ENCODE measurements around the gene DFFA. TPM values are rescaled to one million over a fixed set of nuclear protein-coding genes. Genes with fewer than 3 reads are reported as not detected.
"Not testable (repeated sequence)": the region's sequence is repeated elsewhere in the genome, so short reads cannot be mapped to it uniquely, and the experiment has no call there.

Gene DFFA
- total RNA-seq, 1 donor from 2014 or later, result 17.2 TPM

DNA sequence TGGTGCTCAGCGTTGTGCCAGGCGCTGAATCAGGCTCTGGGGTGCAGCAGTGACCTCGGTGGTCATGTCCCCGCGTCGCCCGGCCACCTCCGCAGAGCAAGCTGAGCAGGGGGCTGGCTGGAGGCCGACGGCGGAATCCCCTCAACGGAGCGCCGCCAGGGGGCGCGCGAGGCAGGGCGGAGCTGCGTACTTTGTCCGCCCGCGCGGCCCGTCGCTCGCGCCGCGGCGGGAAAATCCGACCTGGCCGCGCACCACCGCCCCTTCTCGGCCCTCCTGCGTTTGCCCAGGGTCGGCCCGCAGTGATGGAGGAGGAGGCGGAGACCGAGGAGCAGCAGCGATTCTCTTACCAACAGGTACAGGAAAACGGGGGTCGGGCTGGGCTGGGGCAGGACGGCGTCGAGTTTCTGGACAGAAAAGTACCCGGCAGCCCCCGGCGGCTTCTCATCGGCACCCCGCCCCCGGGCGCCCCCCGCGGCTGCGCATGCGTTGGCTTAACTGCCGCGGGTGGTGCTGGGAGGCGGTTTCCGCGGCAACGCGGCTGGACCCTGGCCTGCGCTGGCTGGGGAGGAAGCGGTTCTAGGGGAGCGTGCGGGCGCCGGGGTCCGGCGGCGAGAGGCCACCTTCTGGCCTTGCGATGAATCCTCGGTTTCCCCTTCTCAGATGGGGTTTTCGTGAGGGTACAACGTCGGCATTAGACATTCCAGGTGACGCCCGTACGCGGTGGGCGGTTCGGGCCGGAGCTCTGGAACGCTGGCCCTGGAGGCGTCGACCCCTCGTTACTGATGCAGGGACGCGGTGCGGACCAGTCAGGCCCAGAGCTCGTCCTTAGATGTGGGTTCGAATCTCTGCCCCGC, 41.9 kb downstream of the DFFA start, which contains the start of gene CENPS:
Gene CENPS (plus strand): TSS at position 218 of the 854 bp plus-strand sequence. CDS start 85 bp downstream, at position 303.
- DNase-seq (ENCODE audit: low read depth), result peak; percentile 93

DNA sequence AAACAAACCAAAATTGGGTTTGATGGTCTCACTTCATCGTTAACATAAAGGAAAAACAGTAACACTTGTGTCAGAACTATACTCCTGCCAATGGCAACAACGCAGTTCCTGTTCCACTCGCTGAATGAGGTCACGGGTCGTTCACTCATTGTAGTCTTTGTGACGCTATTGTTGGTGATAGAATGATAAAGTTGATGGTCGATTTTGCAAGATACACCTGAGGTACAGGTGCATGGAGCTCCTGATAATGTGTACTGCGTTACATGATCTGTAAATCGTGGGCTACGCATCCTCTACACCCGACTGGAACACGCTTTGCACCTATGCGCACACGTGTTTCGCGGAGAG, 42.5 kb downstream of the DFFA start:
- DNase-seq (ENCODE audit: low read depth), result no peak

DNA sequence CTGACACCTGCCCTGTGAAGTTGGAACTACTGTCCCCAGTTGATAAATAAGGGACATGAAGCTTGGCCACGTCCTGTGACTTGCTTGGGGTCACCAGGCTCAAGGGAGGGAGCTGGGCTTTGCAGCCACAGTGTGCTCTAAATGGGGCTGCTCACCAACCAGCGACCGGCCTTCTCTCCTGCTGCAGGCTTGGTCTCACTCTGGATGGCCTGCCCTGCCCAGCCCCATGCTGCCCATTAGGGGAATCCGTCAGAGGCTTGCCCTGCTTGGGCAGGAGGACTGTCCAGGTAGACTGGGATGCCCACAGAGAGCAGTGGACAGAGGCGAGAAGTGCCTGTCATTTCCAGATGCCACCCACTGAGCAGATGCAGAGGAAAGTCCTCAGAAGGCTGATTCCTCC, 43.3 kb downstream of the DFFA start:
- no peak for DNase-seq (ENCODE audit: low read depth)

GRCh38 chr1:10426535-10426848, 45.8 kb downstream of the DFFA start:
- not testable (repeated sequence) for DNase-seq (ENCODE audit: low read depth)

DNA sequence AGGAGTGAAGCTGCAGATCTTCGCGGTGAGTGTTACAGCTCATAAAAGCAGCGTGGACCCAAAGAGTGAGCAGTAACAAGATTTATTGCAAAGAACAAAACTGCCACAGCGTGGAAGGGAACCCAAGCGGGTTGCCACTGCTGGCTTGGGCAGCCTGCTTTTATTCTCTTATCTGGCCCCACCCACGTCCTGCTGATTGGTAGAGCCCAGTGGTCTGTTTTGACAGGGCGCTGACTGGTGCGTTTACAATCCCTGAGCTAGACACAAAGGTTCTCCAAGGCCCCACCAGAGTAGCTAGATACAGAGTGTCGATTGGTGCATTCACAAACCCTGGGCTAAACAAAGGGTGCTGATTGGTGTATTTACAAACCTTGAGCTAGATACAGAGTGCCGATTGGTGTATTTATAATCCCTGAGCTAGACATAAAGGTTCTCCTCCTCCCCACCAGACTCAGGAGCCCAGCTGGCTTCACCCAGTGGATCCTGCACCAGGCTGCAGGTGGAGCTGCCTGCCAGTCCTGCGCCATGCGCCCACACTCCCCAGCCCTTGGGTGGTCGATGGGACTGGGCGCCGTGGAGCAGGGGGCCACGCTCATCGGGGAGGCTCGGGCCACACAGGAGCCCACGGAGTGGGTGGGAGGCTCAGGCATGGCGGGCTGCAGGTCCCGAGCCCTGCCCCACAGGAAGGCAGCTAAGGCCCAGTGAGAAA, 46.3 kb downstream of the DFFA start:
- not testable (repeated sequence) for DNase-seq (ENCODE audit: low read depth)

- DNase-seq (ENCODE audit: low read depth), result no peak
Measured at GRCh38 chr1:10424651-10425050, 47.7 kb downstream of the DFFA start.

DNA sequence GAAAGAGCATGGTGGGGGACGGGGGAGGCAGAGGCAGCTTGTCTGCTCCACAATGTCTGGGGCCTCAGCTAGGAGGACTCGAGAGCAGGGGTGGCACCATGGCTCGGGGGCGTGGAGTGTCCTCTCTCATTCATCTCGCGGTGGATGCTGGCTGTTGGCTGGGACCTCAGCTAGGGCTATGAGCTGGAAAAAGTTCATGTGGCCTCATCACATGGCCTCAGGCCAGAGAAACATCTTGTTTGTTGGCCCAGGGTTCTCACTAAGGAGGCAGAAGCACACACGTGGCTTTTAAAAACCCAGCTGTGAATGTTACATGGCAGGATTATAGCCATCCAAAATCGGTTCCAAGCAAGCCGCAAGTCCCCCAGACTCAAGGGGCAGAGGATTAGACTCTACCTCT, 48.3 kb downstream of the DFFA start:
- peak; percentile 37 for DNase-seq (ENCODE audit: low read depth)

GRCh38 chr1:10421637-10422036, 50.7 kb downstream of the DFFA start:
- no peak for DNase-seq (ENCODE audit: low read depth)

- DNase-seq (ENCODE audit: low read depth), result no peak
Measured at GRCh38 chr1:10419351-10419750, 53.0 kb downstream of the DFFA start.

- DNase-seq (ENCODE audit: low read depth), result not testable (repeated sequence)
Measured at GRCh38 chr1:10418741-10419140, 53.6 kb downstream of the DFFA start.

DNA sequence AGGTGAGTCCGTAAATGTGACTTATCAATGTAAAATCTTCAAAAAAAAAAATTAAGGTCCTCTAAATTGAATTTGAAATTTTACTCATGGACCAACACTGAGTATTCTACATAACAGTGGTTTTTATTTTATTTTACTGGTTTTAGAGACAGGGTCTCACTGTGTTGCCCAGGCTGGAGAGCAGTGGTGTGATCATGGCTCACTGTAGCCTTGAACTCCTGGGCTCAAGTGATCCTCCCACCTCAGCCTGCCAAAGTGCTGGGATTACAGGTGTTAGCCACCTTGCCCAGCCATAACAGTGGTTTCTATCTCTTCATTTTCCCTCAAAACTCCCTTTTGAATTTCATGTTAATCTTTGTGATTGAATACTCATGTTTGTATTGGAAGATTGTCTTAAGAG, 56.4 kb downstream of the DFFA start:
- not testable (repeated sequence) for DNase-seq (ENCODE audit: low read depth)

DNA sequence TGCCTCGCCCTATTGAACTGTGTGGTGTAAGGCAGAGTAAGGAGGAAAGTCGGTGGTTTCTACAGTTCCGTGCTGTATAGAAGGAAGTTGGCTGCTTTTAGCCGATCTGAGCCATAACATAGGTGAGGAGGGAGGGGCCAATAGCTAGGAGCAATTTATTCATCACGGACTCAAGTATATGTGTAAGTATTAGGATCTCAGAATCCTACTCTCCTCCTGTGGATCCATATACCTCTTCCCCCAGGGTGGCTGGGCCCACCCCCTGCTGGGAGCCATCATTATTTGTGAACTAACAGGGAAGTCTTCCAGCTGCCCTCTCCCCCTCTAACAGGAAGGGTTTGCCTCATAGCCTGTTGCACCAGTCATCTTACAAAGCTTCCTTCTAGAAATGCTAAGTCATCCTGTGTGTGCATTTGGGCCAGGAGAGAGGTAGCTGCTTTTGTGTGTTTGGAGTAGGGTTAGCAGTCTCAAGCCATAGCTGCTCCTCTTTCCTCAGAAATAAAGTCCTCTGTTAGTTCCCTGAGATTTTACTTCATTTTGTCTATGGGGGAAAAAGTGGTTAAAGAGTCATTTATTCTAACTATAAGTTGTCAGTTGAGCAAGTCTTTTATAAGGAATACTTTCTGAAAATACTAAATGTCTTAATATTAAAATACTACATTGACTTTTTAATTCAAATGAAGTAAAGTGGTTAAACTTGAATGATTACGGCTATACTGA, 57.0 kb downstream of the DFFA start:
- DNase-seq (ENCODE audit: low read depth), result peak; percentile 22

DNA sequence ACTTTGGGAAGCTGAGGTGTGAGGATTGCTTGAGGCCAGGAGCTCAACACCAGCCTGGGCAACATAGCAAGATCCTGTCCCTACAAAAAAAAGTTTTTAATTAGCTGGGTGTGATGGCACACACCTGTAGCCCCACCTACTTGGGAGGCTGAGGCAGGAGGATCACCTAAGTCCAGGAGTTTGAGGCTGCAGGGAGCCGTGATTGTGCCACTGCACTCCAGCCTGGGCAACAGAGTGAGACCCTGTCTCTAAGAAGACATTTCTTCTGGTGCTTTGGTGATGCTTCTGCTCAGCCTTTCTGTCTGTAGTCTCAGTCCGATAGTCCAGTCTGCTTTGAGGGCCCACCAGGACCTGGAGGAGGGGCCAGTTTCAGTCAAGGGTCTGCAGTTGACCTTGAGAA, 65.1 kb downstream of the DFFA start:
- no peak for DNase-seq (ENCODE audit: low read depth)

Other genes starting within 250 kb of the DFFA start
- gene PGD, start 73.5 kb downstream of the DFFA start, total RNA-seq, result 165 and 186 TPM in 2 replicates
- gene CENPS, start 42.1 kb downstream of the DFFA start, total RNA-seq, result 4.0 and 4.7 TPM in 2 replicates
- gene CORT, start 22.5 kb downstream of the DFFA start, total RNA-seq, result not detected in 2 replicates
- gene PEX14, start 2.4 kb upstream of the DFFA start, total RNA-seq, result 11.5 and 15.0 TPM in 2 replicates